DND-41 (cell line): Measurements from ENCODE around the gene KRTAP23-1.

ENCODE experiments used
- CTCF ChIP-seq: IDR thresholded peaks from 2 replicates; pipeline ENCODE4 v1.5.1; 2012; ENCODE audit warnings: borderline replicate concordance, low read length, moderate library complexity, mild to moderate bottlenecking; ENCODE audit not compliant: poor library complexity, severe bottlenecking; ENCODE audit errors: extremely low read depth
- EZH2 ChIP-seq: IDR thresholded peaks from 3 replicates; pipeline ENCODE4 v1.6.1; 2012; ENCODE audit warnings: borderline replicate concordance, low read depth, mild to moderate bottlenecking, moderate library complexity, low read length, inconsistent platforms; ENCODE audit not compliant: severe bottlenecking

GRCh38 chr21:30355906-30356305 is 7.5 kb upstream of the KRTAP23-1 start:
- TF ChIP-seq CTCF = no peak
- TF ChIP-seq EZH2 = no peak
